Measurements from ENCODE around the gene KCTD7. TPM values are rescaled to one million over a fixed set of nuclear protein-coding genes. Genes with fewer than 3 reads are reported as not detected.
A peak's percentile ranks its signal among the peaks of the same experiment; 100 is the strongest.
"Not testable (repeated sequence)": the region's sequence is repeated elsewhere in the genome, so short reads cannot be mapped to it uniquely, and the experiment has no call there.

The KCTD7 gene
- total and polyA plus RNA-seq, 12 donors = 6.7 to 13.6 (median 8.1) TPM

DNA sequence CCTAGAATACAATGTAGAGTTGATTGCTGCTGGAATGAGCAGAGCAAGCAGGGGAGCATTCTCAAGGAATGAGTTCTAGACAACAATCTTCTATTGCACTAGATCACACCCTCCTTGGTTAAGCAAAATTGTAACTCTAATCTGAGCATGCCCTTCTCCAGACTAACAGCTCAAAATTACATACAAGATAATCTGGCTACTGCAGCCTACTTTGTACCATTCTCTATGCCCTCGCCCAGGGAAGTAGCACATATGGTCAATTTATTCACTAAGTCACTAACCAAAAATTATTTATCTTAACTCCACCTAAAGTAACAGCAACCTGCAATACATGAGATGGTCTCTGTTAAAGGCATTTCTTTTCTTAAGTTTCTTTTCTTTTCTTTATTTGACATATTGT, 42.5 kb upstream of the KCTD7 start:
- H3K36me3 ChIP-seq = peaks cover 0 to 49% (median 0%) of the 10 kb centered on the region in 9 donors
- no peaks in the 10 kb centered on the region for H3K9me3 ChIP-seq
- intact Hi-C loops (cut with DNase I) = no loop called here
- no peak overlapping the region for H3K27ac ChIP-seq
- H3K4me3 ChIP-seq = no peak overlapping the region
- H3K27me3 ChIP-seq = no peaks in the 10 kb centered on the region
- TF ChIP-seq, protein P1, sequence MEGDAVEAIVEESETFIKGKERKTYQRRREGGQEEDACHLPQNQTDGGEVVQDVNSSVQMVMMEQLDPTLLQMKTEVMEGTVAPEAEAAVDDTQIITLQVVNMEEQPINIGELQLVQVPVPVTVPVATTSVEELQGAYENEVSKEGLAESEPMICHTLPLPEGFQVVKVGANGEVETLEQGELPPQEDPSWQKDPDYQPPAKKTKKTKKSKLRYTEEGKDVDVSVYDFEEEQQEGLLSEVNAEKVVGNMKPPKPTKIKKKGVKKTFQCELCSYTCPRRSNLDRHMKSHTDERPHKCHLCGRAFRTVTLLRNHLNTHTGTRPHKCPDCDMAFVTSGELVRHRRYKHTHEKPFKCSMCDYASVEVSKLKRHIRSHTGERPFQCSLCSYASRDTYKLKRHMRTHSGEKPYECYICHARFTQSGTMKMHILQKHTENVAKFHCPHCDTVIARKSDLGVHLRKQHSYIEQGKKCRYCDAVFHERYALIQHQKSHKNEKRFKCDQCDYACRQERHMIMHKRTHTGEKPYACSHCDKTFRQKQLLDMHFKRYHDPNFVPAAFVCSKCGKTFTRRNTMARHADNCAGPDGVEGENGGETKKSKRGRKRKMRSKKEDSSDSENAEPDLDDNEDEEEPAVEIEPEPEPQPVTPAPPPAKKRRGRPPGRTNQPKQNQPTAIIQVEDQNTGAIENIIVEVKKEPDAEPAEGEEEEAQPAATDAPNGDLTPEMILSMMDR (IDR thresholded peaks at IDR 0.05) = no peak
- peaks cover 0 to 63% (median 29%) of the 10 kb centered on the region in 9 donors for H3K4me1 ChIP-seq
- DNase-seq = no peak
- WGBS, 2 donors = 85 to 92% methylated on average over 1 of the region's 1 CpG
- no peak for ATAC-seq

DNA sequence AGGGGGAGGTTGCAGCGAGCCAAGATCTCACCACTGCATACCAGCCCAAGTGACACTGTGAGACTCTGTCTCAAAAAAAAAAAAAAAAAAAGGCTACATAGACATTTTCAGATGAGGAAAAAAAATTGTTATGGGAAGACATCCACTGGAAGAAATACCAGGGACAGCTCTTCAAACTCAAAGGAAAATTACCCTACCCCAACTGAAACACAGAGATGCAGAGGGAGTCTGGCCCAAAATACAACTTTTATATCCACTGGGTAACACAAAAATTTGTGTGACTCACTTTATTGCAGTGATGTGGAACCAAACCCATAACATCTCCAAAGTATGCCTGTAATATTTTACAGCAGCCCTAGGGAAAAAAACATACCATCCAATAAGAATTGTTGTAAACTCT, 40.5 kb upstream of the KCTD7 start:
- intact Hi-C loops (cut with DNase I); H3K27ac ChIP-seq; ATAC-seq; DNase-seq; H3K4me3 ChIP-seq; H3K9me3 ChIP-seq; H3K27me3 ChIP-seq: not testable (repeated sequence)
- Histone ChIP-seq H3K36me3 (peaks cover 0 to 28% (median 0%) of the 10 kb centered on the region in 9 donors), H3K4me1 (peaks cover 0 to 71% (median 37%) of the 10 kb centered on the region in 9 donors)
- WGBS, 2 donors = 89 to 100% methylated on average over 1 of the region's 1 CpG

DNA sequence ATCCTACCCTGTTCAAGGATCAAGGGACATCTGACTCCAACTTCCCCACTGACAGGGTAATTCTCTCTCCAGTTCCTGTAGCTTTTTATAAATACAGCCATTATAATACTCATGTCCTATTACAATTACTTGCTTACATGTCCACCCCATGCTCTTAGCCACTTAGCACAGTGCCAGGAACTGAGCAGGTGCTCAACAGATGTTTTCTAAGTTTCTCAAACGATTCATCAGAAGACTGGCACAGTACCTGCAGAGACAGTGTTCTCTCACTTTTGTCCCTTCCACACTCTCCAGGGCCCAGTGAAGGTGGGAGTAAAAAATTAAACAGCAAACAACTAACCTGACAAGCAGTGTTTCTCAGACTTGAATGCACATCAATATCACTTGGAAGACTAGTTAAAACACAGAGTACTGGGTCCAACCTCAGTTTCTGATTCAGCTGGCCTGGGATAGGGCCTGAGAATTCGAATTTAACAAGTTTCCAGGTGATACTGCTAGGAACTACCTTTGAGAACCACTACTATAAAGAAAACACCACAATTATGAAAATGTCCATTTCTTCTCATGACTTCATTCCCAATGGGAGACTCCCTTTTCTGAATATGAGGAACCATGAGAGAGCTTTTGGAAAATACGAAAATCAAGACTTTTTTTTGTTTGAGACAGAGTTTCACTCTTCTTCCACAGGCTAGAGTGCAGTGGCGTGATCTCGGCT, 39.7 kb upstream of the KCTD7 start:
- H3K27me3 ChIP-seq; H3K9me3 ChIP-seq; DNase-seq; H3K4me3 ChIP-seq; intact Hi-C loops (cut with DNase I); ATAC-seq; H3K27ac ChIP-seq: not testable (repeated sequence)
- Histone ChIP-seq H3K4me1 (peaks cover 0 to 71% (median 37%) of the 10 kb centered on the region in 9 donors), H3K36me3 (peaks cover 0 to 20% (median 0%) of the 10 kb centered on the region in 9 donors)
- 74 to 79% methylated on average over 5 of the region's 5 CpGs for WGBS, 2 donors

DNA sequence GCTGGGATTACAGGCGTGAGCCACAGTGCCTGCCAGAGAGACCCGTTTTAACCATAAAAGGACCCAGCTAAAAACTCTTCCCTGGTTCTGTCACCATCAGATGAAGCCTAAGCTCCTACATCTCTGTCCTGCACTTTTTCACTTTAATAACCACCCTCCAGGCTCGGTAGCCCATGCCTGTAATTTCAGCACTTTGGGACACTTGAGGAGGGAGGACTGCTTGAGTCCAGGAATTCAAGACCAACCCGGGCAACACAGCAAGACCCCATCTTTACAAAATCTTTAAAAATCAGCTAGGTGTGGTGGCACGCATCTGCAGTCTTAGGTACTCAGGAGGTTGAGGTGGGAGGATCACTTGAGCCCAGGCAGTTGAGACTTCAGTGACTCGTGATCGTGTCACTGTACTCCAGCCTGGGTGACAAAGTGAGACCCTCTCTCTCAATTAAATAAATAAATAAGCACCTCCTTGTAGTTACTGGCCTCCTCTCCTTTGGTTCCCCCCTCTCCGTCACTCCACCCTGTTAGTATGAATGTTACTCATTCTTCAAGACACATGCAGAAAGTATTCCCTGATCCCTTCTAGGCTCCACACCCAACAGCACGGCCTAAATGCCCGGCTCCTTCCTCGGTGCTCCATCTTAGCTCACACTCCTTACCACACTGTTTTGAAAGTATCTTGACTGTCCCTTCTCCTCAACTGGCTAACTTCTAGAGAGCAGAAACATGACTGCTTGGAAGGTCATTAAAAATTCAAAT, 38.2 kb upstream of the KCTD7 start:
- ATAC-seq, H3K27me3 ChIP-seq, H3K9me3 ChIP-seq, DNase-seq: not testable (repeated sequence)
- Histone ChIP-seq H3K27ac (peak overlapping the region in 6 of 10 donors; percentile 84 to 97 (median 93)), H3K36me3 (peaks cover 0 to 15% (median 0%) of the 10 kb centered on the region in 9 donors), H3K4me3 (peak overlapping the region in 9 of 10 donors; percentile 68 to 97 (median 87)), H3K4me1 (peaks cover 0 to 62% (median 33%) of the 10 kb centered on the region in 9 donors)
- intact Hi-C loops (cut with DNase I) = loop anchor here in 5 of 10 donors (5.0 to 10.0 kb wide), 2 partner anchors 37 to 64 kb away; partner anchors contain the start of gene KCTD7 (in 4 of the 5)
- WGBS, 2 donors = 62 to 68% methylated on average over 11 of the region's 11 CpGs

DNA sequence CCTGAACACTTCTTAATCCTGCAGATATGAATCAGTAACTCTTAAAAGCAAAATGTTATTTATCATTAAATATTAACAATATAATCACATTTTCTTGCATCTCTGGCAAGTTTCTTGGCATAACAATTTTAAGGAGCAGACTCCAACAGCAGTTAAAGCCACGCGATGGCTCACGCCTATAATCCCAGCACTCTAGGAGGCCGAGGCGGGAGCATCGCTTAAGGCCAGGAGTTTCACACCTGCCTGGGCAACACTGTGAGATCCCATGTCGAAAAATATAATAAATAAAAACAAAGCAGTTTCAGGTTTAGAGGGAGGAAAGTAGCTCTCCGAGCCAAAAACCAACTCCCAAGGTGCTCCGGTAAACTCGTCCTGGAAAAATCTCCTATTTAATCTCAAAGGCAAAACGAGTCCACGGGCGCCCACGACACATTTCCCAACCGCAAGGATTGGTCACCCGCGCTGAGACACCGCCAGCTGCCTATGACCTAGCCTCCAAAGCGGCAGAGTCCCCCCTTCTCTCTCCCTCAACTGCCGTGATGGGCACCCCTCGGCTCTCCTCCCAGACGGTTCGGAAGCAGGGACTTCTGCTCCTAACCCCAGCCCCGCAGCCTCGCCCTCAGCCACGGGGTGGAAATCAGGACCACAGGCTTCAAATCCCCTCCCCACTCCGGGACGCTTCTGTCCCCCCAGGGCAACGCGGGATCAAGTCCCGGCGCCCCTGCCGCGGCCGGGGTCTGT, 37.5 kb upstream of the KCTD7 start:
- not testable (repeated sequence) for H3K27me3 ChIP-seq, H3K9me3 ChIP-seq, DNase-seq
- peak; percentile 24 to 56 (median 49) for ATAC-seq
- Histone ChIP-seq H3K36me3 (peaks cover 0 to 15% (median 0%) of the 10 kb centered on the region in 9 donors), H3K27ac (peak overlapping the region; percentile 84 to 97 (median 93)), H3K4me3 (peak overlapping the region; percentile 68 to 98 (median 88)), H3K4me1 (peaks cover 0 to 55% (median 31%) of the 10 kb centered on the region in 9 donors)
- intact Hi-C loops (cut with DNase I) = loop anchor here in 5 of 10 donors (5.0 to 10.0 kb wide), 2 partner anchors 36 to 64 kb away; partner anchors contain the start of gene KCTD7 (in 4 of the 5)
- WGBS, 2 donors = 4 to 6% methylated on average over 33 to 35 of the region's 35 CpGs

All from heart right ventricle (tissue), 16 donors.